ENCODE results near the gene AADAC. TPM values are rescaled to one million over a fixed set of nuclear protein-coding genes. Genes with fewer than 3 reads are reported as not detected.

Gene AADAC
- not detected in 2 replicates for total RNA-seq (2014; rRNA removed; shearing (Covaris generic))

GRCh38 chr3:151813799-151814198 lies at the start of gene AADAC:
AADAC (plus strand) TSS chr3:151814116; CDS start chr3:151814163, 47 bp downstream.

GRCh38 chr3:151873398-151873797 lies 59.5 kb downstream of the AADAC start, which contains the start of gene SUCNR1:
SUCNR1 (plus strand) TSS chr3:151873643; CDS start chr3:151879893, 6,250 bp downstream.

Other genes starting within 250 kb of the AADAC start
- not detected in 2 replicates for gene AADACL2, start 80.2 kb upstream of the AADAC start, total RNA-seq (2014; rRNA removed; shearing (Covaris generic))
- gene SUCNR1, start 59.5 kb downstream of the AADAC start, total RNA-seq (2014; rRNA removed; shearing (Covaris generic)): not detected in 2 replicates

Measured in A375 (cell line).